Forelimb muscle (tissue), 1 donor: ENCODE measurements around the gene TXNDC2. TPM values are rescaled to one million over a fixed set of nuclear protein-coding genes. Genes with fewer than 3 reads are reported as not detected.
"Not testable (repeated sequence)": the region's sequence is repeated elsewhere in the genome, so short reads cannot be mapped to it uniquely, and the experiment has no call there.

Source experiments
- DNase-seq: peaks from one replicate; pipeline ENCODE4 v3.0.0-alpha.2; 2013; ENCODE audit warnings: low read depth
- polyA plus RNA-seq: library from polyadenylated mRNA; unstranded; fragments of 120-200 nt; gene quantifications from one replicate; pipeline ENCODE4 v1.2.1, GENCODE V29; 2013; ENCODE audit not compliant: insufficient read length

The TXNDC2 gene
- polyA plus RNA-seq, 1 donor, result 0.05 TPM

DNA sequence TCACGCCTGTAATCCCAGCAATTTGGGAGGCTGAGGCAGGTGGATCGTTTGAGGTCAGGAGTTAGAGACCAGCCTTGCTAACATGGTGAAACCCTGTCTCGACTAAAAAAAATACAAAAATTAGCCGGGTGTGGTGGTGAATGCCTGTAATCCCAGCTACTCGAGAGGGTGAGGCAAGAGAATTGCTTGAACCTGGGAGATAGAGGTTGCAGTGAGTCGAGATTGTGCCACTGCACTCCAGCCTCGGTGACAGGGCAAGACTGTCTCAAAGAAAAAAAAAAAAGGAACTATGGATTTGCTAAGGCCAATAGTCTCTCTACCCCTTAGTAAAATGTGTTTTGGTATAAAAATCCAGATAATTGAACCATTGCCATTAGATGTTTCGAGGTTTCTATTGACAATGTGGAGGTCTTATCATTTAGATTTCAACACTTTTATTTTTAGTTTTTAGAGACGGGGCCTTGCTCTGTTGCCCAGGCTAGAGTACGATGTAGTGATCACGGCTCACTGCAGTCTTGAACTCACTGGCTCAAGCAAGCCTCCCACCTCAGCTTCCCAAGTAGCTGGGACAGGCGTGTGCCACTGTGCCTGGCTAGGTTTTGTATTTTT, 1.1 kb upstream of the TXNDC2 start:
- DNase-seq, result no peak

GRCh38 chr18:9886005-9886348, 204 bp downstream of the TXNDC2 start:
- no peak for DNase-seq

DNA sequence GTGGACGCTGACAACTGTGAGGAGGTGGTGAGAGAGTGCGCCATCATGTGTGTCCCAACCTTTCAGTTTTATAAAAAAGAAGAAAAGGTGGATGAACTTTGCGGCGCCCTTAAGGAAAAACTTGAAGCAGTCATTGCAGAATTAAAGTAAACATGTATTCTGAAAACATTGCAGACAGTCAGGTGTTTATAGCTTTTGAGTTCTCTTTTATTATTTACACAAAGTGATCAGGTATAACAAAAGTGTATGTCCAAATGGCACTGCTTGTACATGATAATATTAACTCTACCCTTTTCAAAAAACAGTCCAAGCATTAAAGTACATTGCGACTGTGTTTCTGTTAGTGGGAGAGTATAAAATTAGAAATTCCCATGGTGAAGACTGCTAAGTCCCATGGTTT, 2.2 kb downstream of the TXNDC2 start:
- no peak for DNase-seq

- no peak for DNase-seq
Measured at GRCh38 chr18:9890196-9890595, 4.4 kb downstream of the TXNDC2 start.

DNA sequence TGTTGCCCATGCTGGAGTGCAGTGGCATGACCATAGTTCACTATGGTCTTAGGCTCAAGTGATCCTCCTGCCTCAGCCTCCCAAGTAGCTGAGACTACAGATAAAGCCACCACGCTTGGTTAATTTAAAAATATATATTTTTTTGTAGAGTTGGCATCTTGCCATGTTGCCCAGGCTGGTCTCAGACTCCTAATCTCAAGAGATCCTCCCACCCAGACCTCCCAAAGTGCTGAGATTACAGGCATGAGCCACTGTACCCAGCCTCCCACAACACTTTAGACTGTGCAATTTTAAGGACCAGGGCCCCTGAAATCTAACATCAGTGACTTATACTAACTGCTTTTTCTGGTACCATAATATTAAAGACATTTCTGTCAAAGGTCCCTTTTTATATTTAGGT, 5.2 kb downstream of the TXNDC2 start:
- no peak for DNase-seq

DNA sequence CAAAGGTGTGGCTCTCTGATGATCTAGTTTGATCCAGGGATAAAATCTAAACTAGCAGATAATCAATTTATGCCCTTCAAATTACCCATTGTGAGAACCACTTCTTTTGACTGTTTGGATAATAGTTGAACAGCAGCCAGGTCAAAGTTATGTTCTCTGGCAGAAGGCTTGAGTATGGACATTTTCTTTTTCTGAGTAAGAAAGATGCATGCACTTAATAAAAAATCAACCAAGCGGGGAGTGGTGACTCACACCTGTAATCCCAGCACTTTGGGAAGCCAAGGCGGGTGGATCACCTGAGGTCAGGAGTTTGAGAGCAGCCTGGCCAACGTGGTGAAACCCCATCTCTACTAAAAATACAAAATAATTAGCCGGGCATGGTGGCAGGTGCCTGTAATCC, 5.7 kb downstream of the TXNDC2 start:
- DNase-seq, result not testable (repeated sequence)

DNA sequence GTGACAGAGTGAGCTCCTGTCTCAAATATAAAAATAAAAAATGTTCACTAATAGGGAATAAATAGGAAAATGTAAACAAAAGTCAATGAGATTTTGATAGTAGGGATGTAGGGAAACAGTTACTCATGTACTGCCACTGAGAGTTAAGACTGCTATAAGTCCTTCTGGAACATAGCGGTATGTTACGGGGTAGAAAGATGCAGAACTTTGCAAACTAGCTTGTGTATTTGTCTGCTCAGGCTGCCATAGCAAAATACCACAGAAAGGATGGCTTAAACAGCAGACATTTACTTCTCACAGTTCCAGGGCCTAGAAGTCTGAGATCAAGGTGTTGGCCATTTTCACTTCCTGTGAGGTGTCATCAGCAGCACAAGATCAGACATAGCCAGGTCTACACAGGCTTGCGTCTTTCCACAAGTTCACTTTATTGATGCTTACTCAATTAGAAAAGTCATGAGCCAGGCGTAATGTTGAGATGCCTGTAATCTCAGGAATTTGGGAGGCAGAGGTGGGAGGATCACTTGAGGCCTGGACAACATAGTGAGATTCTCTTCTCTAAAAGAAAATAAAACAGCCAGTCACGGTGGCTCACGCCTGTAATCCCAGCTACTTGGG, 8.8 kb downstream of the TXNDC2 start:
- DNase-seq, result no peak

DNA sequence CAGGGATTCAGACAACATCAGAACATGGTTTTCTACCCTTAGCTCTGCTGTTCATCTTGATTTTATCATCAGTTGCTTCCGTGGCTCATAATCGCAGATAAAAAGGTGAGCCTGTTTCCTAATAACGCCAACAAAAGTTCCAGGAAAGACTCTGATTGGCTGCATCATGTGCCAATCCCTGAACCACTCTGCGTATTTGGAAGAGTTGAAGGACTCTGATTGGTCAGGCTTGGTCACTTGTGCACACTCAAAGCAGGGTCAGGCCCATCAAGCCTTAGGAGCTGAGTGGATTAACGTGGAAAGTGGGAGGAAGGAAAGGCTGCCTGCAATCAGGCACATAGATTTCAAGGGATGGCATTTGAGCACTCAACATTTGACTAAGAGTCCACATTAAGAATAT, 11.4 kb downstream of the TXNDC2 start:
- no peak for DNase-seq

- DNase-seq, result not testable (repeated sequence)
Measured at GRCh38 chr18:9897787-9898291, 12.1 kb downstream of the TXNDC2 start.

DNA sequence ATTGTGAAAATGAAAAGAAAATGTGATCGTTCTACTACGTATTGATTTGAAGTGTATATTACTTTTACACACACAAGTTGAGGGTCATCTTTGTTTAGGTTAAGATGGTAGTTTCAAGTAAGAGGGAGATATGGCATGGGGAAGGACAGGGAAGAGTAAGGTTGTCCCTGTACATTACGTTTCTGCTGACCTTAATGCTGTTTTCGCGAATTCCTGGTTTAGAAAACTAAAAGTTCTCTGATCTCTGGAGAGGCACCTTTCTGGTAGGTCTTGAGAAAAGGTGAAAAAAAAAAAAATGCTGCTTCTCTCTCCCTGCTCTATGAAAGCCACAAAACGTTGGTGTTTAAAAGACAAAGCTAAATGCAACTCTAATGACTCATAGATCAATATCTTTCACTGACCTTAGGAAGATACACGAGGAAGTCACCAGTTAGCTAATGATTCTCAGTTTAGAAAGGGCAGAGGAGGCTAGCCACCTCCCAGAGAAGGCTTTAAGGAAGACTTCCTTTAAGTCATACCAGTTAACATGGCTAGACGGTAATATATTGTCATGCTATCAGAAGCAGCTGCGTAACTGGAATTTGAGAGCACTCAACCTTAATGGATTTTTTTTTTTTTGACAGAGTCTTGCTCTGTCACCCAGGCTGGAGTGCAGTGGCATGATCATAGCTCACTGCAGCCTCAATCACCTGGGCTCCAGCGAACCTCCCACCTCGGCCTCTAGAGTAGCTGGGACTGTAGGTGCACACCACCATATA, 13.2 kb downstream of the TXNDC2 start:
- DNase-seq, result no peak

DNA sequence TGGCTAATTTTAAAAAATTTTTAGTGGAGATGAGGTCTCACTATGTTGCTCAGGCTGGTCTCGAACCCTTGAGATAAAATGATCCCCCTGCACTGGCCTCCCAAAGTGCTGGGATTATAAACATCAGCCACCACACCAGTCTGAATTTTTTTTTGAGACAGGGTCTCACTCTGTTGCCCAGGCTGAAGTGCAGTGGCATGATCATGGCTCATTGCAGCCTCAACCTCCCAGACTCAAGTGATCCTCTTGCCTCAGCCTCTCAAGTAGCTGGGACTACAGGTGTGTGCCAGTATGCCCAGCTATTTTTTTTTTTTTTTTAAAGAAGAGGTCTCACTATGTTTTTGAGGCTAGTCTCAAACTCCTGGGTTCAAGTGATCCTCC, 13.8 kb downstream of the TXNDC2 start:
- not testable (repeated sequence) for DNase-seq

GRCh38 chr18:9900699-9901098, 14.9 kb downstream of the TXNDC2 start:
- no peak for DNase-seq

DNA sequence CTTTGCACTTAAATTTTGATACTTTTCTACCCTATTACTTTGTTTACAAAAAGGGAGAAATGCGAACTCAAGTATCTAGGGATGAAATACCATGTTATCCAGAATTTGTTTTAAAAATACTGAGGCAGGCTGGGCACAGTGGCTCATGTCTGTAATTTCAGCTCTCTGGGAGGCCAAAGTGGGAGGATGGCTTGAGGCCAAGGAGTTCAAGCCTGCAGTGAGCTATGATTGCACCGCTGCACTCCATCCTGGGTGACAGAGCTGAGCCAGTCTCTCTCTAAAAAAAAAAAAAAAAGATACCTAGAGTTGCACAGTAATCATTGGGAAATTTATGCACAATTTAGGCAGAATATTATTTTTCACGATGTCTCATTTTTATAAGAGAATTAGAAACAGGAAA, 15.6 kb downstream of the TXNDC2 start:
- no peak for DNase-seq

DNA sequence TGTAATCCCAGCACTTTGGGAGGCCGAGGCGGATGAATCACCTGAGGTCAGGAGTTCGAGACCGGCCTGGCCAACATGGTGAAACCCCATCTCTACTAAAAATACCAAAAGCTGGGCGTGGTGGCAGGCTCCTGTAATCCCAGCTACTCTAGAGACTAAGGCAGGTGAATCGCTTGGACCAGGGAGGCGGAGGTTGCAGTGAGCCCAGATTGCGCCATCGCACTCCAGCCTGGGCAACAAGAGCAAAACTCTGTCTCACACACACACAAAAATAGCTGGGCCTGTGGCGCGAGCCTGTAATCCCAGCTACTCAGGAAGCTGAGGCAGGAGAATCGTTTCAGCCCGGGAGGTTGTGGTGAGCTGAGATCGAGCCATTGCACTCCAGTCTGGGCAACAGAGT, 16.5 kb downstream of the TXNDC2 start:
- not testable (repeated sequence) for DNase-seq

- DNase-seq, result no peak
Measured at GRCh38 chr18:9902832-9903231, 17.1 kb downstream of the TXNDC2 start.

GRCh38 chr18:9905401-9905922, 19.7 kb downstream of the TXNDC2 start:
- DNase-seq, result no peak

DNA sequence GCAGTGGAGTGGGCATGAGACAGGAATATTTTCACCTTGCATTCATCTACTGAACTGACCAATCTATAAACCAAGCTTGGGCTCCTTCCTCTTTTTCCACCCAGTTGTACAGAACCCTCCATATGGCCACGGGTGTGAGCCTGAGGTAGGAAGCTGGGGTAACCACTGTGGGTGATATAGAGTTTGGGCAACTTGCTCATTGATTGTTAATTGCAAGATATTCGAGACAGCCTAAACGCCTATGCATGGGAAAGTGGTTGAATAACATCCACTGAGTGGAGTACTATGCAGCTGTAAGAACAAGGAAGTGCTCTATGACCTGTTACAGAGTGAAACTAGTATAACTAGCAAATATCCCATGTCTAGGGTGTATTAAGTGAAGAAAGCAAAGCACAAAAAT, 20.7 kb downstream of the TXNDC2 start:
- no peak for DNase-seq

GRCh38 chr18:9907867-9908266, 22.1 kb downstream of the TXNDC2 start:
- no peak for DNase-seq

DNA sequence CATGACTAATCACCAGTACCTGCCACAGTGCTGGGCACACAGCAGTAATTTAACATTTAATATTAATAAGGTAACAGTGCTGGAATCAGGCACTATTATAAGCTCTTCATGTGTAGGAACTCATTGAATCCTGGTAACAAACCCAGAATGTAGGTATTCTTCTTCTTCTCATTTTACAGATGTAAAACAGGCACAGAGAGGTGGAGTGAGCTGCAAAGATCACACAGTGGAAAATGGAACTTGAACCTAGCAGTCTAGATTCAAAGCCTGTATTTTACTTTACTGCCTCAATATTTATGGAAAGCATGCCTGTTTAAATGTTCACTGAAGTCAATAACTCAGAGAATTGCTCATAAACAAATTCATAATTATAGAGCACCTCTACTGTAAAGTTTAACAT, 24.3 kb downstream of the TXNDC2 start:
- no peak for DNase-seq

DNA sequence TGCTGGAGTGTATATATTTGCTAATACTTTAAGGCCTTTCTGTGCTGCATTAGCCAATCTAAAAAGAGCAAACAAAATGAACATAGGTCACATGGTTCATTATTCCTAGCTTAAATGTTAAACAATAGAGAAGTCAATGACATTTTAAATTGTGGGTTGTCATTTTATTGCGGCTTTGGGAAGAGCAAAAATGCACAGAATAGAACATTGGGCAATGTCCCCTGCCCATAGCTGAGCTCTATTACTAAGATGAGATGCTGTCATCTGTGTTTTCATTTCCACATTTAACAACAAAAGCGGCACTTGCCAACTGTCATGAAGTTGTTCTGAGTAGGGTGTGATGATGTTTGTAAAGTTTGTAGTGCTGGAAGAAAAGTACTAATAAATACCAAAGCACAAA, 24.9 kb downstream of the TXNDC2 start:
- no peak for DNase-seq

- no peak for DNase-seq
Measured at GRCh38 chr18:9911226-9911625, 25.5 kb downstream of the TXNDC2 start.

DNA sequence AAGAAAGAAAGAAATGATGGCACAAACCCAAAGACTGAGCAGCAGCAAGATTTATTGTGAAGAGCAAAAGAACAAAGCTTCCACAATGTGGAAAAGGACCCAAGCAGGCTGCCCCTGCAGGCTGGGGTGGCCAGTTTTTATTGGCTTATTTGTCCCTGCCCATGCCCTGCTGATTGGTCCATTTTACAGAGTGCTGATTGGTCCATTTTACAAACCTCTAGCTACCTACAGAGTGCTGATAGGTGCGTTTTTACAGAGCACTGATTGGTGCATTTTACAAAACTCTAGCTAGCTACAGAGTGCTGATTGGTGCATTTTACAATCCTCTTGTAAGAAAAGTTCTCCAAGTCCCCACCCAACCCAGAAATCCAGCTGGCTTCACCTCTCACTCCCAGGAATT, 26.5 kb downstream of the TXNDC2 start:
- DNase-seq, result not testable (repeated sequence)

GRCh38 chr18:9913151-9913525, 27.4 kb downstream of the TXNDC2 start:
- DNase-seq, result no peak
